Prostate gland (tissue), 2 donors: ENCODE measurements around the gene TNFRSF11A.

ENCODE experiments used
- POLR2A ChIP-seq: fragments of 450-650 bp; IDR thresholded peaks from one replicate; pipeline ENCODE4 v1.6.1; 2016; ENCODE audit warnings: antibody characterized with exemption, mild to moderate bottlenecking
- POLR2AphosphoS5 ChIP-seq: sonication (generic); formaldehyde crosslinking; IDR thresholded peaks from one replicate; pipeline ENCODE4 v1.6.1; 2017; ENCODE audit warnings: antibody characterized with exemption
- TF ChIP-seq, protein P1 (sequence below), 4 experiments: fragments of 200-600 bp in 2 of 4; fragments of 450-650 bp in 2 of 4; sonication (generic) in 2 of 4; IDR thresholded peaks; 1 replicate in 3 of 4; 2 replicates in 1 of 4; pipeline ENCODE4 v1.5.1; 2016 to 2019; ENCODE audit warnings: antibody characterized with exemption in 4 of 4, mild to moderate bottlenecking in 2 of 4, moderate library complexity in 2 of 4

DNA sequence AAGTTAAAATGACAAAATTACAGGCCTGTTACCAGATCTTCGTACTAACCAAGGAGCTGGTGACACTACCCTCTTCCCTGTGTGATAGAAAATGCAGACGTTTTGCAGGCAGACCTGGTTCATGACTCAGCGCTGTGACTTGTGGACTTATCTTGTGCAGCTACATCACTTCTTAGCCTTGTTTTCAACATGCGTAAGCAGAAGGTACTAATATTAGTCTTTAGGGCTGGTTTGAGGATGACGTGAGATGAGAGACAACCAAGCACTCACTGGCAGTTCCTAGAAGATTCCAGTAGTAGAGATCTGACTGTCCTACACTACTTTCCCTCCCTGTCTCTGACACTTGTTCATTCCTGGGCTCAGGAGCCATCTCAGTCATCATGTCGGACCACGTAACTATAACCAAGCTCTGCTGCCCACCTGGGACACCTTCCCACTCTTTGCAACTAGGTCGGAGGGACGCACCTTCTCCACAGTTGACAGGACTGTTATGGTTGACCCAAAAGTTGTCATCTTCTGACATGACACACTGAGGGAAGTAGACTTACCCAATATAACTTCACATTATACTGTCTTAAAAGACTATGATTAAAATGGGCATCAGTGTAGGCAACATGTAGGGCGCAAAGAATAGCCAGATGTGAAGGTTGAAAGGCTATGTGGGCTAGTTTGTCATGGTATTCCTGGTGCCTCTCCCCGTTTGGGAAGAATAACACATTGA, 64.8 kb downstream of the TNFRSF11A start:
- TF ChIP-seq, protein P1, sequence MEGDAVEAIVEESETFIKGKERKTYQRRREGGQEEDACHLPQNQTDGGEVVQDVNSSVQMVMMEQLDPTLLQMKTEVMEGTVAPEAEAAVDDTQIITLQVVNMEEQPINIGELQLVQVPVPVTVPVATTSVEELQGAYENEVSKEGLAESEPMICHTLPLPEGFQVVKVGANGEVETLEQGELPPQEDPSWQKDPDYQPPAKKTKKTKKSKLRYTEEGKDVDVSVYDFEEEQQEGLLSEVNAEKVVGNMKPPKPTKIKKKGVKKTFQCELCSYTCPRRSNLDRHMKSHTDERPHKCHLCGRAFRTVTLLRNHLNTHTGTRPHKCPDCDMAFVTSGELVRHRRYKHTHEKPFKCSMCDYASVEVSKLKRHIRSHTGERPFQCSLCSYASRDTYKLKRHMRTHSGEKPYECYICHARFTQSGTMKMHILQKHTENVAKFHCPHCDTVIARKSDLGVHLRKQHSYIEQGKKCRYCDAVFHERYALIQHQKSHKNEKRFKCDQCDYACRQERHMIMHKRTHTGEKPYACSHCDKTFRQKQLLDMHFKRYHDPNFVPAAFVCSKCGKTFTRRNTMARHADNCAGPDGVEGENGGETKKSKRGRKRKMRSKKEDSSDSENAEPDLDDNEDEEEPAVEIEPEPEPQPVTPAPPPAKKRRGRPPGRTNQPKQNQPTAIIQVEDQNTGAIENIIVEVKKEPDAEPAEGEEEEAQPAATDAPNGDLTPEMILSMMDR (IDR thresholded peaks at IDR 0.05): no peak
- TF ChIP-seq POLR2A (no peak), POLR2AphosphoS5 (no peak)
